HUES48 (cell line): ENCODE data around the gene NPNT.

Experiments
- H3K27ac ChIP-seq: one replicate; pipeline ENCODE4 v1.7.0; 2013; ENCODE audit warnings: low read depth, low read length, inconsistent platforms
- H3K27me3 ChIP-seq: 2 replicates; pipeline ENCODE4 v1.6.1; 2013; ENCODE audit warnings: mild to moderate bottlenecking, low read length; ENCODE audit not compliant: control insufficient read depth, insufficient read depth
- H3K36me3 ChIP-seq: 2 replicates; pipeline ENCODE4 v1.6.1; 2013; ENCODE audit warnings: low read length; ENCODE audit not compliant: control insufficient read depth, insufficient read depth
- H3K4me1 ChIP-seq: 2 replicates; pipeline ENCODE4 v1.6.1; 2013; ENCODE audit warnings: mild to moderate bottlenecking, low read length; ENCODE audit not compliant: control insufficient read depth, insufficient read depth
- H3K4me3 ChIP-seq: 2 replicates; pipeline ENCODE4 v1.5.1; 2013; ENCODE audit warnings: mild to moderate bottlenecking, low read depth, low read length
- H3K9ac ChIP-seq: 2 replicates; pipeline ENCODE4 v1.6.1; 2013; ENCODE audit warnings: mild to moderate bottlenecking, low read depth, low read length, moderate library complexity
- H3K9me3 ChIP-seq: 2 replicates; pipeline ENCODE4 v1.6.1; 2013; ENCODE audit warnings: low read length; ENCODE audit not compliant: control insufficient read depth, insufficient read depth

The NPNT gene

GRCh38 chr4:105971036-105971435, 75.8 kb downstream of the NPNT start:
- Histone ChIP-seq H3K9me3 (no peaks in the 10 kb centered on the region), H3K36me3 (no peaks in the 10 kb centered on the region), H3K4me3 (no peak overlapping the region), H3K9ac (no peak overlapping the region), H3K4me1 (peaks cover 35% of the 10 kb centered on the region), H3K27ac (no peak overlapping the region), H3K27me3 (no peaks in the 10 kb centered on the region)

DNA sequence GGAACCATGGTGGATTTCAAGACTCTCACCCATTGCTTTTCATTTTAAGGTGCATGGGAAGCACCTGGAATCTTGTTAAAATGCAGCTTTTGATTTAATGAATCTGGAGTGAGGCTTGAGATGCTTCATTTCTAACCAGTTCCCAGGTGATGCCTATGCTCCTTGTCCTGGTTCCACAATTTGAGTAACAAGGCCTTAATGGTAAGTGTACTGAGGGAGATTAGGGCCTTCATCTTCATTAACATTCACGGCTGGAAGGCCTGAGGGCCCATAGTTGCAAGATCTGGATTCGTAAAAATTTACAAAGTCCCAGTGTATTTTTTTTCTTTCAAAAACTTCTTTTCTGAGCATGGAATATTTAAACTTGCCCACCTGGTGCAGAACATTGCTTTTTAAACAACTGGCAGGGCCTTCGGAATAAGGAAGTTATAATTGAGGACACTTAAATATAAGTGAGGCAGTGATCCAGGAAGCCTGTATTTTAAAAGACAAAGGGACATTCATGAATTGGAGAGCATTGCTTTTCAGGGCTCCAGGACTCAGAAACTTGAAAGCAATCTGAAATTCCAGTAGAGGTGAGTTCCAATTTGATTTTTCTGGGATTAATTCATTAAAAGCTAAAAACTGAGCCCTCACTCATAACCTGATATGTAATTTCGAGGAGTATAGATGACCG, 77.8 kb downstream of the NPNT start:
- no peaks in the 10 kb centered on the region for H3K36me3 ChIP-seq
- H3K27me3 ChIP-seq = no peaks in the 10 kb centered on the region
- H3K27ac ChIP-seq = peak overlapping the region; percentile 43
- H3K4me3 ChIP-seq = no peak overlapping the region
- peaks cover 17% of the 10 kb centered on the region for H3K4me1 ChIP-seq
- H3K9ac ChIP-seq = no peak overlapping the region
- H3K9me3 ChIP-seq = no peaks in the 10 kb centered on the region

GRCh38 chr4:105976915-105977314, 81.6 kb downstream of the NPNT start:
- Histone ChIP-seq H3K27ac (no peak overlapping the region), H3K4me3 (no peak overlapping the region), H3K9ac (no peak overlapping the region), H3K36me3 (no peaks in the 10 kb centered on the region), H3K9me3 (no peaks in the 10 kb centered on the region), H3K27me3 (no peaks in the 10 kb centered on the region), H3K4me1 (peaks cover 17% of the 10 kb centered on the region)

- H3K4me3 ChIP-seq = no peak overlapping the region
- H3K27ac ChIP-seq = no peak overlapping the region
- H3K9ac ChIP-seq = no peak overlapping the region
- H3K27me3 ChIP-seq = no peaks in the 10 kb centered on the region
- H3K36me3 ChIP-seq = no peaks in the 10 kb centered on the region
- H3K9me3 ChIP-seq = no peaks in the 10 kb centered on the region
- peaks cover 2% of the 10 kb centered on the region; the same call in 1 of the 2 replicates for H3K4me1 ChIP-seq
Measured at GRCh38 chr4:105978684-105979296, 83.5 kb downstream of the NPNT start.

- H3K4me1 ChIP-seq = no peaks in the 10 kb centered on the region
- H3K4me3 ChIP-seq = no peak overlapping the region
- H3K9me3 ChIP-seq = no peaks in the 10 kb centered on the region
- no peak overlapping the region for H3K27ac ChIP-seq
- H3K9ac ChIP-seq = no peak overlapping the region
- no peaks in the 10 kb centered on the region for H3K27me3 ChIP-seq
- no peaks in the 10 kb centered on the region for H3K36me3 ChIP-seq
Measured at GRCh38 chr4:105979506-105979905, 84.2 kb downstream of the NPNT start.

GRCh38 chr4:105988671-105989070, 93.4 kb downstream of the NPNT start:
- no peak overlapping the region for H3K4me3 ChIP-seq
- H3K9ac ChIP-seq = no peak overlapping the region
- H3K27me3 ChIP-seq = no peaks in the 10 kb centered on the region
- peaks cover 2% of the 10 kb centered on the region; the same call in 1 of the 2 replicates for H3K9me3 ChIP-seq
- no peaks in the 10 kb centered on the region for H3K4me1 ChIP-seq
- no peaks in the 10 kb centered on the region for H3K36me3 ChIP-seq
- H3K27ac ChIP-seq = no peak overlapping the region

DNA sequence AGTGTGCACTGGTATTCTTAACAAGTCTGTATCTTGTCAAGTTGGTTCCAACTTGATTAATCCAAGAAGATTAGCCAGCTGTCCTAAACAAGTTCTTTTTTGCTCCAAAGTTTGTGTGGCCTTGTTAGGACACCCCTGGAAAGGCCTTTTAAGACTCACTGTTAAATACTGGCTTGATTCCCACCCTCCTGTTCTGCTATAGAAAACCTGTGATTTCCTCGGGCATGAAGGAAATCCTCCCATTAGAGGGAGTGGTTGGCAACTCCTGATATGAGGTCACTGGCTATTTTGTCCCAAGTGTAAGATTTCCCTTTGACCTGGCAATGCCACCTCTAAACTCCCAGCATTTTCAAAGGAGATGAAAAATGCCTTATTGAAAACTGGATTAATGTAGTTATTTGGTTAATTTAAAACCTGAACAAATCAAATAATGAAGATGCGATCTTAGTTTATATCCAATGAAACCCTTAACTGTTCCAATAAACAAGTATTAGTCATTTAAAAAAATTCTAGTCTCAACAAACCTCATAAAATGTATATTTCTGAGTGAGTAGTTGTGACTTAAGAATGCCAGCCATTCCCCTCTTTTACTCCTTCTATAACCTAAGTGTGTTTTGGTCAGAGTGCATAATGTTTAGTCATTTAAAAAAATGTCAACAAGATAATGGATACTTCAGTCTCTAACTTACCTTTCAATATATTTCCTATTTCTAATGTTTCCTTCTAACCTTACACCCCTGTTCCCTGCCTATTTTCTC, 94.4 kb downstream of the NPNT start:
- Histone ChIP-seq H3K9ac (no peak overlapping the region), H3K9me3 (peaks cover 2% of the 10 kb centered on the region; the same call in 1 of the 2 replicates), H3K36me3 (no peaks in the 10 kb centered on the region), H3K4me3 (no peak overlapping the region), H3K4me1 (no peaks in the 10 kb centered on the region), H3K27ac (no peak overlapping the region), H3K27me3 (no peaks in the 10 kb centered on the region)

- Histone ChIP-seq H3K4me1 (no peaks in the 10 kb centered on the region), H3K36me3 (no peaks in the 10 kb centered on the region), H3K27ac (no peak overlapping the region), H3K4me3 (no peak overlapping the region), H3K9me3 (no peaks in the 10 kb centered on the region), H3K9ac (no peak overlapping the region), H3K27me3 (no peaks in the 10 kb centered on the region)
Measured at GRCh38 chr4:105990933-105991332, 95.7 kb downstream of the NPNT start.

- H3K27me3 ChIP-seq = no peaks in the 10 kb centered on the region
- no peak overlapping the region for H3K27ac ChIP-seq
- H3K9me3 ChIP-seq = no peaks in the 10 kb centered on the region
- H3K4me3 ChIP-seq = no peak overlapping the region
- no peaks in the 10 kb centered on the region for H3K4me1 ChIP-seq
- H3K36me3 ChIP-seq = no peaks in the 10 kb centered on the region
- H3K9ac ChIP-seq = no peak overlapping the region
Measured at GRCh38 chr4:105991726-105992125, 96.5 kb downstream of the NPNT start.

- no peak overlapping the region for H3K9ac ChIP-seq
- no peak overlapping the region for H3K4me3 ChIP-seq
- H3K36me3 ChIP-seq = no peaks in the 10 kb centered on the region
- H3K27me3 ChIP-seq = no peaks in the 10 kb centered on the region
- no peak overlapping the region for H3K27ac ChIP-seq
- no peaks in the 10 kb centered on the region for H3K9me3 ChIP-seq
- H3K4me1 ChIP-seq = no peaks in the 10 kb centered on the region
Measured at GRCh38 chr4:105992641-105993305, 97.5 kb downstream of the NPNT start.

GRCh38 chr4:105994061-105994460, 98.8 kb downstream of the NPNT start:
- no peak overlapping the region for H3K9ac ChIP-seq
- H3K27me3 ChIP-seq = no peaks in the 10 kb centered on the region
- H3K4me1 ChIP-seq = peaks cover 11% of the 10 kb centered on the region
- H3K9me3 ChIP-seq = no peaks in the 10 kb centered on the region
- H3K36me3 ChIP-seq = no peaks in the 10 kb centered on the region
- H3K4me3 ChIP-seq = no peak overlapping the region
- H3K27ac ChIP-seq = no peak overlapping the region
